HG03045 (cell line): ENCODE measurements around the gene PHAF1.

Source experiments
- ATAC-seq: cut with Tn5 transposase; IDR thresholded peaks from one replicate; pipeline ENCODE4 v1.9.1; 2021; ENCODE audit warnings: mild to moderate bottlenecking, moderate library complexity; ENCODE audit not compliant: unreplicated experiment

Gene PHAF1

DNA sequence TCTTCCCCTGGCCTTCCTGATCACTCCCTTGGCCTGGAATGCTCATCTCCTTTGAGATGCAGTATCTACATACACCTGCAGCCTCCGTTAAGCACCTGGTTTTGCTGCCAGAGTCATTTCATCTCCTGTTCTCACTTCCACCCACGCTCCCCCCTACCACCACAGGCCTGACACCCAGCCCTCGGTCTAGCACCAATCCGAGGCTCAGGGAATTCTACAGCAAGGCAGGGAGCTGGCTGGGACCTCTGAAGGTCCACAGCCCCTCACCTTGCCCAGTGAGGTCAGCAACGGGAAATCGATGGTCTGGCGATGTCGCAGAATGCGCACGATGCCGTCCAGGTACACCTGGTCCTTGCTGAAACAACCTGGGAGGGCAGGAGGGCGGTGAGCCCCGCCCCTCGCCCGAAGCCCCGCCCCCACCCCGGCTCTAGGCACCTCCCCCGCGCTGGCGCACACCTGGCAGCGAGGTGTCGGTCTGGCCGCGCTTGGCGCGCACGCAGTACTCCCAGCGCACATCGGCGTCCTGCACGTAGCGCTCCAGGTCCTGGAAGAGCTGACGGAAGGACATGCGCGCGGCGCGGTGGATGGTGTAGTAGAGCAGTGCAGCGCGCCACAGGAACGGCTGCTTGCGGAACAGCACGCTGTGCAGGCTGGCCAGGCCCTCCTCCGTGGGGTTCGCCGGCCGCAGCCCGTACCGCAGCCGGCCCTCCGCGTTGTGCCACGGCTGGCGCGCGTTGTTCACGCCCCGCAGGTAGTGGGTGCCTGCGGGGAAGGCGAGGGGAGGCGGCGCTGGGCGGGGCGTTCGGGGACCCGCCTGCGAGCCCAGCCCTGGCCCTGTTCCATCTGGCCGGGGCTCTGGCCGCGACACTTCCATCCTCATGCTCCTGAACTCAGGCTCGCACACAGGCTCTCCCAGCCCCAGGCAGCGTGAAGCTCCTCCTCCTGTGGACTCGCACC lies 68.3 kb downstream of the PHAF1 start:
- no peak for ATAC-seq

DNA sequence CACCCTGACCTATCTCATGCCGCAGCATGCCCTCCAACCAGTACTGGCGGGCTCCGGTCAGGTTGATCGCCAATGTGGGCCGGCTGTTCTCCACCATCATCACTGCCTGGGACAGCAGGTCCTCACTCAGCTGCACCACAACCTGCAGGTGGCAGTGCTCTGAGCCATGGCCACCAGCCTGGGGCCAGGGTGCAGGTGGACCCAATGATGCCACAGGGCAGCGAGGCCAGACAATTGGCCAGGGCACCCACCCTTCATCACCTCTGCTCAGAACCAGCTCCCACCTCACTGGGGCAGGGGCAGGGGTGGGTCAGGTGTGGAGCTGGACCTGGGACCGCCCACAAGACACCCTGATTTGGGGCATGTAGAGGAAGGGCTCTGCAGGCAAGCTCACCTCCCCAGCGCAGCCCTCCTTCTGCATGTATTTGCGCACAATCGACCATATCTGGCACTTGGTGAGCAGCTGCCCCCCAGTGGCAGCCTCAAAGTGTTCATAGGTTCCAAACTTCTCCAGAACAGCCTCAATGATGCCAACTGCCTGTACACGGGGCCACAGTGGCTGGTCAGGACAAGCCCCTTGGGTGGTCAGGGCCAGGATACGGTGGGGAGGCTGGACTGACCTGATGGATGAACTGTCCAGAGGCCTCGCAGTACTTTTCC lies 69.8 kb downstream of the PHAF1 start:
- no peak for ATAC-seq

DNA sequence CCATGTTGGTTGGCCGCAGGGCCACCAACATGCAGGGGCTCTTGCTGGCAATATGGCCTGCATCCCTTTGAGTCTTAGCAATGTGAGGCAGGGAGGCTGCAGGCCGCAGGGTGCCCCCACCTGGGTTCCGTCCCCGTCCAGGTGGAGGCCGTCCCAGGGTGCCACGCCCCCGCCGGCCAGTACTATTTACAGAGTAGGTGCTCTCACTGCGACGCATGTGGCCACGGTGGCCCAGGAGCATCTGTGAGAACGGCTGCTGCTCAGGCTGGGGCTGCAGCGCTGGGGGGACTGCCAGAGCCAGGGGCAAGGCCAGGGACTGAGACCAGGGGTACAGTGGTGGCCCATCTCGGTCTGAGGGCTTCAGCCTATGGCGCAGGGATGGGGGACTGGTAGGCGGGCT lies 70.4 kb downstream of the PHAF1 start:
- no peak for ATAC-seq

DNA sequence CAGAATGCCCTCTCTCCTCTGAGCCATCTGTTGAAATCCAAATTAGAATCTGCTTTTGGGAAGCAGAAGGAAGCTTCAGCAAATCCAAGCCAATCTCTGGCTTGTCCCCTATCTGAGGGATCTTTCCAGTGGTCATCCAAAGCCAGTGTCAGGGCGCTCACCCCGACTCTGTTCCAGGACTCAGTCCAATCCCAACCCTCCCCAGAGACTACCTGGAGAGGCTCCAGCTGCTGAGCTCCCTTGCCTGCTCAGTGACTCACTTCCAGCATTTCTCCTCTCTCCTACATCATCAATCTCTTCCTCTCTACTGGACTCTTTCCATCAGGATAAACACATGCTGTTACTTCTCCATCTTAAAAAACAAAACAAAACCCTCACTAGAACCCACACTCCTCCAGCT lies 71.6 kb downstream of the PHAF1 start:
- ATAC-seq, result no peak

DNA sequence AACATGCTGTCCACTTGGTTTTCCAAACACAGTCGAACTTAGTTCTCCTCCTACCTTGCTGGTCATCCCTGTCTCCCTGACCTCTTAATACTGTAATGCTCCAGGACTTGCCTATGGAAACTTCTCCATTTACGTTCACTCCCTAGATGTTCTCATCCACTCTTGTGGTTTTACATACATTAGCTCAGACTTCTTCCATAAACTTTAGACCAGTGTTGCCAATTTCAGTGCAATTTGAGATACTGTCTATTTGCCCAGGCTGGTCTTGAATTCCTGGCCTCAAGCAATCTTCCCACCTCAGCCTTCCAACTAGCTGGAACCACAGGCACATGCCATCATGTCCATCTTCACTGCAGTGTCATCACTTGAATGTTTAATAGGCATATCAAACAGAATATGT lies 72.5 kb downstream of the PHAF1 start:
- no peak for ATAC-seq

DNA sequence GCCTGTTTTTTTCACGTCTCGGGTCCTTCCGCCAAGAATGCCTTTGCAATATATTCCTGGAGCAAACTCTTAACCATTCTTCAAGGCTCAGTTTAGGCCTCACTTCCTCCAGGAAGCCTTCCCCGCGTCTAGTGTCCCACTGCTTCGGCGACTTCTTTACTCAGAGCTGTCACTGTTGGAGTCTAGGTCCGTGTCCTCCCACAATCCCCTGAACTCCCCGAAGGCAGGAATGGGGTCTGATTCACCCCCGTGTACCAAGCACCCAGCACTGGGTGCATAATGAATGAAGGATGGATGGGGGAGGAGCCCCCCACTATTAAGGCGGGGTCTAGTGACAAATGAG lies 73.5 kb downstream of the PHAF1 start:
- ATAC-seq, result no peak

- ATAC-seq, result peak; percentile 90
Measured at GRCh38 chr16:67183627-67184452, 74.1 kb downstream of the PHAF1 start, which contains the start of gene MATCAP1. MATCAP1 (minus strand) TSS chr16:67183963; CDS start chr16:67180610, 3,353 bp downstream.

- ATAC-seq, result no peak
Measured at GRCh38 chr16:67184453-67184994, 74.8 kb downstream of the PHAF1 start.

DNA sequence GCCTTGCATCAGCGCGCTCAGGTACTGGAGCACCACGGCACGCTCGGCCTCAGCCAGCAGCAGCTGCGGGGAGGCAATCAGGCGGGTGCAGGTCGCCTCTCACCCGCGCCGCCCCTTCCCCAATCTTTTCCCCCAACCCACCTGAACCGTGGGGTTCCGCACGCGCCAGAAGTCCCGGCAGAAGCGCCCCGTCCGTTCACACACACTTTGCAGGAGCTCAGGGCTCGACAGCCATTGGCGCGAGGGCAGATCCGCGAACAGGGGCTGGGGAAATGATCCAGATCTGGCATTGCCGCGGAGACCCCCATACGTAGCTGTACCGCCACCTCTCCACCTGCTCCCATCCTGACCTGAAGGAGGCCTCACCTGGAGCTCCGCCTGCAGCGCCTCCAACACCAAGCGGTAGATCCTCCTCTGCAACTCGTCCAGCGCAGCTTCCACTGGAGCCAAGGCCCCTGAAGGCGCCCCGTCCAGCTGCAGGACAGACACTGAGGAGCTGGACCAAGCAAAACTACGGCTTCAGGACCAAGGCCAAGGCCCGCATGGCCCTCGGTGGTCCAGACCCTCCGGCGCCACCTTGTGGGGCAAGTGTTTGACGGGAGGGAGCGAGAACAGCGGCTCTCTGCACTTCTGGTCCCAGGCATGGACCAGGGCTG lies 75.4 kb downstream of the PHAF1 start:
- no peak for ATAC-seq

- ATAC-seq, result no peak
Measured at GRCh38 chr16:67185651-67186134, 76.0 kb downstream of the PHAF1 start.

DNA sequence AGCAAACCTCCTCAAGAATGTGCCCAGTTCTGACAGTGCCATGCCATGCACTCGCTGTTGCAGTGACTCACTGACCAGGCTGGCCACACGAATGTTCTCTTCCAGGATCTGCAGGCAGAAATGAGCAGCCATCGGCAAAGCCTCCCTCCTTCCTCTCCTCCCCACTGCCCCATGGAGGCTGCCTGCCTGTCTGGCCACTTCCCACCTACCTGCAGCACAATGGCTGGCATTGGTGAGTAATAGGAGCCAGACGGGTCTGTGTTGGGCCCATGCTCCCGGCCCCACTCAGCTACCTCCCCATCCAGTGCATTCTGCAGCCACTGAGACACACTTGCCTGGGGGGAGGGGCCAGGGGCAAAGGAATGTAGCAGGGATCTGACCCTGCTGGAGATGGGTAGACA lies 76.8 kb downstream of the PHAF1 start:
- no peak for ATAC-seq

DNA sequence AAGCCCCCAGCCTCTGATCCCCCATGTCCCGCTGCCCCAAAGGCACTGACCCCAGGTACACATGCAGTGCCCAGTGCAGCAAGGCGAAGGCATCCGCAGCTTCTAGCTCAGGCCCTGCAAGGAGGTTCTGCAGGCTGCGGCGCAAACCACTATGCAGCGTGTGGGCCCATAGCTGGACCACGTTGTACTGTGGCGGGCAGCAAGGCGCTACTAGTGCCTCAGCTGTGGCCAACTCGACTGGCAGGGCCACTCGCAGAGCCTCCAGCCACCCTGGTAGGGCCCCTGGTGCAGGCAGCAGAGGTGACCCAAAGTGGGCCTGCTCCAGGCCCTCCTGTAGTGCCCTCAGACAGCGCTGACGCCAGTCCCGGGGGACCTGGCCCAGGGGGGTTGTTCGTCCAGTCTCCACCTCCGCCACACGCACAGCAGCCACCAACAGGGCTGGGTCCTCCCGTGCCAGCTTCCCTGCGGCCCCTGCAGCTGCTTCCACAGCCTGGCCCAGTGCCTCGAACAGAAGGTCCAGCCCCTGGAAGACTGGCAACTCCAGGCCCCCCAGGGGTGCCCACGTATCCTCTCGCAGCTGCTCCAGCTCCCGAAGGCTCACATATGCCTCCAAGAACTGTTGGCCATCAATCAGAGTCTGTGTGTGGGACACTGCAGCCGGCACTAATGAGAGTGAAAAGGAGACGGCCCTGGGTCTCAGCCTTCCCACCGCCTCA lies 77.6 kb downstream of the PHAF1 start:
- ATAC-seq, result no peak

GRCh38 chr16:67188323-67188722 lies 78.6 kb downstream of the PHAF1 start:
- no peak for ATAC-seq

GRCh38 chr16:67188798-67189197 lies 79.1 kb downstream of the PHAF1 start:
- no peak for ATAC-seq

DNA sequence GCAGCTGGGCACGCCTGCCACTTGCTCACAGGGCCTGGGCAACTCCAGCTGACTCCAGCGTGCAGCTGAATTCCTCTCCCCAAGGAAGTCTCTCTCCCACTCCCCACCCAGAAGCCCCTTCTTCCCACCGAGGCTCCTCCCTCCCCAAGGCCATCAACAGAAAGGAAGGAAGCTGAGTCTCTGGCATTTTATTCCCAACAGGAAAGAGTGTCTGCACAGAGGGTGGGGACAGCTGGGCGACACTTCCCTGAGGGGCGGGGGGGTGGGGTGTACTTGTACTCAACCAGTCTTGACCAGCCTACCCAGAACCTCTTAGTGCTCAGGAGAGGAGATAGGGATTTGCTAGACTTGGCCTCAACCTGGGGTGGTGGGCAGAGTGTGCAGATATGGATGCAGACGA lies 80.3 kb downstream of the PHAF1 start, which contains the start of gene EXOC3L1:
Gene EXOC3L1 (minus strand): TSS at position 96 of the 400 bp plus-strand sequence. CDS start 460 bp downstream, outside the sequence.
- no peak for ATAC-seq

DNA sequence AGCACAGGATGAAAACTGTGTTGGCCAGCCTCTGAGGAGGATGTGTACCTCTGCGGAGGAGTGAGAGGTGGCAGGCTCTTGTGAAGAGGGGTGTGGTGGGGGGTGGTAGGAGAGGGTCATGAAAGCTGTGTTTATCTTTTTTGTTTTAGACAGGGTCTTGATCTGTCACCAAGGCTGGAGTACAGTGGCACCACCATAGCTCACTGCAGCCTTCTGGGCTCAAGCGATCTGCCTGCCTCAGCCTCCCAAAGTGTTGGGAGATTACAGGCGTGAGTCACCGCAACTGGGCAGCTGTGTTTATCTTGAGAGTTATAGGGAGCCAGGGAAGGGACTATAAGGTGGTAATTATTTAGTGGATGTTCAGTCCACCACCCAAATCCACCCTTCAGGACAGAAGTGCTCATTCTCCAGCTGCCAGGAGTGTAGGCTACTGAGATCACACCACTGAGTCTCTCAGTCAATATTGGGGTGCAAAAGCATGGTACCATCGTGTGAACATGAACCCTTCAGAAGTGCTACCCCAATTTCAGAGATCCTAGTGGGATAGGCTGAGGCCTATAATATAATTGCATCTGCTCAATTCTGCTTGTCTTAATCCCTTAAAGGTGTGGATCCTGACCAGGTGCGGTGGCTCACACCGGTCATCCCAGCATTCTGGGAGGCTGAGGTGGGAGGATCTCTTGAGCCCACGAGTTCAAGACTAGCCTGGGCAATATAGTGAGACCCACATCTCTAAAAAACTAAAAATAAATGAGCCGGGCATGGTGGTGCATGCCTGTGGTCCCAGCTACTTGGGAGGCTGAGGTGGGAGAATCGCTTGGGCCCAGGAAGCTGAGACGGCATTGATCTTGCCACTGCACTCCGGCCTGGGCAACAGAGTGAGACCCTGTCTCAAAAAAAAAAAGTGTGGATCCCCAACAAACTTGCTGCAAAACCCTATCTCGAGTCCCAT lies 81.0 kb downstream of the PHAF1 start:
- no peak for ATAC-seq

DNA sequence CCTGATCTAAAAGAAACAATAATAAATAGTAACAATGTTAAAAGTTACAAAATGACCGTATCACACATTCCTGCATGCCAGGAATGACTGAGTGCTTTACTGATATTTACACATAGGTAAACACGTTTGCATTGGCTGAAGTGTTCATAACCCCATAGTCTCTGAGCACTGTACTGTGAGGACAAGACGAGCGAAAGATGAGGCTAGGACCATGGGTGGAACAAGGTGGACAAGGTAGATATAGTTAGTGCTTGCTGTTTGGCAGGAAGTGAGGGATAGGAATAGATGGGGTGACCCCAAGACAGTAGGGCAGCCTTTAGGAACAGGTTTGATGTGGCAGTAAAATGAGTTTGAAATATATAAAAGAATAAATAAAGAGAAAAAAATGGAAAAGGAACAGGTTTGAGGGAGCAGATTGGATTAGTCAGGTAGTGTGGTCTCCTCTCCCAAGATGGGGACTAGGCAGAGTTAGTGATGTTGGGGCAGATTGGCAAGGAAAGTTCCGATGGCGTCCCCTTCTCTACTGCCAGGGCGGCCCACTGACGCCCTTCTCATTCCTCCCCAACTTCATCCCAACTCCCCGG lies 81.8 kb downstream of the PHAF1 start:
- ATAC-seq, result no peak
